OCI-M2 (cell line): ENCODE results near the gene LENG1.
"Not testable (repeated sequence)": the region's sequence is repeated elsewhere in the genome, so short reads cannot be mapped to it uniquely, and the experiment has no call there.

Experiments used
- DNase-seq: peaks from one replicate; lab custom pipeline; 2025; ENCODE audit not compliant: unreplicated experiment; lab: John Stamatoyannopoulos, UW

LENG1 gene

GRCh38 chr19:54189735-54190502, 30.4 kb upstream of the LENG1 start:
- DNase-seq: peak; percentile 99

- DNase-seq: no peak
Observed at GRCh38 chr19:54189145-54189734, 29.7 kb upstream of the LENG1 start, which contains the start of gene MBOAT7. Gene MBOAT7 (minus strand): TSS chr19:54189580. CDS start chr19:54188508, 1,072 bp downstream.

DNA sequence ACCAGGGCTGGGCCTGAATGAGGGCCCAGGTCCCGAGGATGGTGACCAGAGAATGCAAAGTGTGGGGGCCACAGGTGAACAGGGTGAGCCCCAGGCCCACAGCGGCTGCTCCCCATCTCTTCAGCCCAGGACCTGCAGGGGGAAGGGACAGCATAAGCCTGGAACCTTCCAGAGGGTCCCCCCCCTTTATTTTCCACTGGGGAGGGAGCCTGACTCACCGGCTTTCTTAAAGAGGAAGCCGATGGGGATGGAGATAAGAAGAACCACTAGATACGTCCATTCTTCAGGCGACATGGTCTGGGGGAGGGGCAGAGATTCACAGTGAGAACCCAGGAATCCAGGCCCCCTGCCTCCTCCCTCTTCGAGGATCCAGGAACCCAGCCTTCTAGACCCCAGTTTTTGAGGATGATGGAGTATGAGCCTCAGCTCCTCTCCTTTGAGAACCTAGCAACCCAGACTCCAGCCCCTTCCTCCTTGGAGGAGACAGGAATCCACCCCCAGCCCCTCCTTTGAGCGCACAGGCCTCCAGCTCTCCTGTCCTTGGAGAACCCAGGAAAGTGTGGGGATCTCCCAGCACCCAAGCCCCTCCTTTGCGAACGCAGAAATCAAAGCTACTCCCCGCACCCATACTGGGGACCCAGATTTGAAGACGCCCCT, 28.8 kb upstream of the LENG1 start:
- no peak for DNase-seq

GRCh38 chr19:54186934-54187381, 27.4 kb upstream of the LENG1 start:
- DNase-seq: no peak

GRCh38 chr19:54186351-54186750, 26.8 kb upstream of the LENG1 start:
- no peak for DNase-seq

- no peak for DNase-seq
Observed at GRCh38 chr19:54183431-54183830, 23.9 kb upstream of the LENG1 start.

GRCh38 chr19:54181894-54182293, 22.4 kb upstream of the LENG1 start:
- not testable (repeated sequence) for DNase-seq

GRCh38 chr19:54180691-54181091, 21.2 kb upstream of the LENG1 start:
- no peak for DNase-seq

- no peak for DNase-seq
Observed at GRCh38 chr19:54179921-54180461, 20.5 kb upstream of the LENG1 start.

DNA sequence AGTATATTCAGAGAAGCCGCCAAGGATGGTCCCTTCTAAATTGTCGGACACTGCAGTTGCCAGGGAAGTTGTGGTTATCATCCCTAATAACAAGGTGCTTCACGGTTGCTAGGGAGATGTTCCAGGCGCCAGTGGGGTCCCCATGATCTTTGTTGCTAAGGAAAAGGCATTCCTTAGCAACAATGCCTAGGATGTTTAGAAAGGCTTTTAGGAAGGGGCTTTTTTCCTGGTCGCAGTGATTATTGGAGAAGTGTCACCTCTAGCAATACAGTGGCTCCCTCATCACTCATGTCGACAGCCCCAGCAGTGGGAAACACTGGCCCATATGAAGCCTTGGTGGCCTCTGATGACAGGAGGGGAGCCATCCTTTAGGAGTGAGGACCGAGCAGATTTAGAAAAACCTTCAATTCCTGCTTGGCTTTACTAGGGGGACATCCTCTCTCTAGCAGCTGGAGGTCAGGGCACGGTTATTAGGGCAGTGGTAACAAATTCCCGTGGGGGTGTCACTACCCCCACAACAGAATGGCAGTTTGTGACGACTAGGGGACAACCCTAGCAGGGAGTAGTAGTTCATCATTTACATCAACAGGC, 19.8 kb upstream of the LENG1 start:
- no peak for DNase-seq

- DNase-seq: no peak
Observed at GRCh38 chr19:54178581-54179261, 19.2 kb upstream of the LENG1 start.

GRCh38 chr19:54173951-54174834, 14.7 kb upstream of the LENG1 start:
- DNase-seq: no peak

DNA sequence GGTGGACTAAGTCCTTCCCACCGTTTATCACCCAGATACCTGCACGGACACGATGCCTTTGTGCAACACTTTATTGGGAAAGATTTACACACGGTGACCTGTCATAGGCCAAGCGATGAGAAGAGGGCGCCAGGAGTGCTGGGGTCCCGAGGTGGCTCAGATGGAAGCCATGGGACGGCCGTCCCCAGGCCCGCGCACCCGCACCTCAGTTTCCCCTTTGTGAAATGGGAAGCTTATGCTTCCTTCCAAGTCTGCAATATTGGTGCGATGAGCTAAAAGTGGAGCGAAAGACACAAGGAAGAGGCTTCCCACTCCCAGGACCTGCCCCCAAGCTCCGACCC, 13.8 kb upstream of the LENG1 start:
- no peak for DNase-seq

DNA sequence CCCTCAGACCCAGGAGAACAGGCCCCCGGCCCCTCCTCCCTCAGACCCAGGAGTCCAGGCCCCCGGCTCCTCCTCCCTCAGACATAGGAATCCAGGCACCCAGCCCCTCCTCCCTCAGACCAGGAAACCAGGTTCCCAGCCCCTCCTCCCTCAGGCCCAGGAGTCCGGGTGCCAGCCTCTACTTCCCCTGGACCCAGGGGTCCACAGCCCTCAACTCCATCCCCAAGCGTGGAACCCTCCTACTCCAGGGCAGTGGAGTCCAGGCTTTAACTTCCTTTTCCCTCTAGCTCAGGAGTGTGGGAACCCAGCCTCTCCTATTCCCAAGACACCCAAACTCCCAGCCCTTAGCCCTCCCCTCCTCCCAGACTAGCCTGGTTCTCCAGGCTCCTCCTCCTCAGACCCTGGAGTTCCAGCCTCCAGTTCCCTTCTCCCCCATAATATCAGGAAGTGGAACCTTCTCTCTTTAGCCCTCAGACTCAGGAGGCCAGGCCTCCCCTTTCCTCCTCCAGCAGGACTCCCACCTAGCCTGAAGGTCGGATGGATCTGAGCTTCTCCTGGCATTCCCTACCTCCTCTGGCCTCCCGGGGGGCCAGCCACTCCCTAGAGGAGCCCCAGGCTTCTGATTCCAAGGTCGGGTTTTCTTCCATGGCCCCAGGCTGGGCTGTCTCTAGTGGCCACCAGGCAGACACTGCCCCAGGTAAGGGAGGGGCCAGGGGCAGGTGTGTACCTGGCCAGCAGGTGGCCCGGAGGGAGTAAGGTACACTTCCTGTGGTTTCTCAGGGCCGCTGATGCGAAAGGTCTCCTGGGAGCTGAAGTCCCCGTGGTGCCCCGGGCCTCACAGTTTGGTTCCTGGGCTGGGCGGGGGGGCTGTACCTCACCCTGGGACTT, 13.2 kb upstream of the LENG1 start, which contains the start of gene TMC4:
TMC4 (minus strand) TSS at position 690 of the 888 bp plus-strand sequence; CDS start at position 647, 43 bp downstream.
- DNase-seq: no peak

DNA sequence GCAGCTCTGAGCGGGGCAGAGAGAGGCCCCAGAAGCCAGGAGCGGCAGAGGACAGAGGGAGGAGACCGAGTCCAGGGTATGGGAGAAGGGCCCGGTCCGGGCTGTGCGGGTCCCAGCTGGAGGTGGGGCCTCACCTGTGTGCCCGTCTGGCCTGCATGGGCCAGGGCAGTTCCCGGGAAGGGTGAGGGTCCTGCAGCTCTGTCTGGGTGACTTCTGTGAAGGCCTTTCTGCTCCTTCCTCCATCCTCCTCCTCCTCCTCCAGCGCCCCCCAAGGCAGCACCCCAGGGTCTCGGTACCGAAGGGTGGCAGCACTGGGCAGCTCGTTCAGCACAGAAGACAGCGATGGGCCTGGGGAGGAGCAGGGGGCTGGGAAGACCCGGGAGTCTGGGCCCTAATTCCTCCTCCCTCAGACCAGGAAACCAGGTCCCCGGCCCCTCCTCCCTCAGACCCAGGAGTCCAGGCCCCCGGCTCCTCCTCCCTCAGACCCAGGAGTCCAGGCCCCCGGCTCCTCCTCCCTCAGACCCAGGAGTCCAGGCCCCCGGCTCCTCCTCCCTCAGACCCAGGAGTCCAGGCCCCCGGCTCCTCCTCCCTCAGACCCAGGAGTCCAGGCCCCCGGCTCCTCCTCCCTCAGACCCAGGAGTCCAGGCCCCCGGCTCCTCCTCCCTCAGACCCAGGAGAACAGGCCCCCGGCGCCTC, 12.4 kb upstream of the LENG1 start:
- not testable (repeated sequence) for DNase-seq

GRCh38 chr19:54169149-54169740, 9.7 kb upstream of the LENG1 start:
- no peak for DNase-seq

DNA sequence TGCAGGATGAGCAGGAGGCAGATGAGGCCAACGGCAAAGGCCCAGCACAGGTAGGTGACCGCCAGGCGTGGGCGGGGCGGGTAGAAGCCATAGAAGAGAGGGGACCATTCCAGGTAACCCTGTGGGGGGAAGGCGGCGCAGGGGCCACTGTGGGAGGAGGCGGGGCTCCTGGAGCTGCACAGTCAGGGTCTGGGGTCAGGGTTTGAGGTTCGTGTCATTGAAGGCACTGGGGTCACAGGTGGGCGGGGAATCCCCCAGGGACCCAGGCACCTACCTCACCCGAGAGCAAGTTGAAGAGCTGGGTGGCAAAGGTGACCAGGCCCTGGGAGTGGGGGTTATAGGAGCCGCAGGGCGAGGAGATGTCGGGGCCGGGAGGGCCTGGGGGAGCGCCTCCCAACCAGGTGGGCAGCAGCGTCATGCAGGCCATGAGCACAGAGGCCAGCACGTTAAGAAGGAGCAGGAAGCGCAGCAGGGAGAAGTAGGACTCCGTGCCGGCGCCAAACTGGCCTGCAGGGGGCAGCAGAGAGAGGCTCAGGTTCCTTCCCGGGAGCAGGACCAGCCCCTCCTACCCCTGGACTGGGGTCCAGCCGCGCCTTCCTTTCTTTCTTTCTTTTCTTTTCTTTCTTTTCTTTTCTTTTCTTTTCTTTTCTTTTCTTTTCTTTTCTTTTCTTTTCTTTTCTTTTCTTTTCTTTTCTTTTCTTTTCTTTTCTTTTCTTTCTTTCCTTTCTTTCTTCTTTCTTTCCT, 8.8 kb upstream of the LENG1 start:
- DNase-seq: peak; percentile 91
